ENCODE measurements around the gene FUT1.

The FUT1 gene

DNA sequence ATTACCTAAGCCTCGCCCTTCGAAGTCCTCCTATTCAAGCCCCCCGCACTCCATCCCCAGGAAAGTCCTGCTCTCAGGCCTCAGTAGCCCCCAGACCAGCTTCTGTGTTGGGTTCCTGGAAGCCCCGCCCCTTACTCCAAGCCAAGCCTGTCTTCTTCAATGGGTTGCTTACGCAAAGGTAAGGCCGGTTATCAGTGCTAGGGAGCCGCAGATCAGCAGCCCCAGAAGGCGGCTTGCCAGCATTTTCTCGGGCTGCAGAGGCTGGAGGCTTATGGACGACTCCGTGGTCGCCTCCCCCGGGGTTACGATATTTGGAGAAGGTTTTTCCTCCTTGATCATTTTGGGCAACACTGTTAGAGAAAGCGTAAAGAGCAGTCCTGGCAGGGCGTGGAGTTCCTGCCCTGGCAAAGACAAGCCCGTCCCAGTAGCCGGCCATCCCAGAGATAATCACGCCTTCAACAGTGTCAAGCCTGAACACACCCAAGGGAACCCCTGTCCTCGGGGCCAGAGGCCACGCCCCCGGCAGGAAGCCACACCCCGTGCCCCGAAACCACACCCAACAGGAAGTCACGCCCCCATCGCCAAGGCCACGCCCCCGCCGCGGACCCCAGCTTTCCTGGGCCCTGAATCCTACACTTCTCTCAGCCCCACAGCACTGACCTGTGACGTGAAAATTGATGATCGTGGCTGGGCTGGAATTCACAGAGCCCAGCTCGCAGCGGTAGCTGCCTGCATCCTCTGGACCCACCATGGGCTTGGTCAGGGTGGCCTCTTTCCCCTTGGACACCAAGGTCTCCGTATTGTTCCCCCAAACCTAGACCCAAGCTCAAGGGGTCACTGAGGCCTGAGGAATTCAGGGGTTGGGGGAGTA, 11.1 kb downstream of the FUT1 start:
- Histone ChIP-seq H3K36me3 (ENCODE audit: insufficient read depth, low read length) (no peaks in the 10 kb centered on the region), H3K9me3 (ENCODE audit: insufficient read depth, low read depth, low read length) (no peaks in the 10 kb centered on the region), H4K20me1 (ENCODE audit: insufficient read depth, low read length, poor library complexity, severe bottlenecking) (no peaks in the 10 kb centered on the region), H3K4me2 (ENCODE audit: low read depth, low read length, poor library complexity, severe bottlenecking) (no peak overlapping the region), H3K4me3 (ENCODE audit: low read length, poor library complexity, severe bottlenecking) (no peak overlapping the region), H2AFZ (ENCODE audit: low read length) (no peak overlapping the region), H3K9me2 (replicated peaks; ENCODE audit: low read depth, low read length) (no peaks in the 10 kb centered on the region), H3K9ac (ENCODE audit: low read depth, low read length, poor library complexity, severe bottlenecking) (no peak overlapping the region), H3F3A (ENCODE audit: low read depth) (no peaks in the 10 kb centered on the region), H3K79me2 (ENCODE audit: insufficient read depth, low read length) (no peaks in the 10 kb centered on the region), H3K4me1 (ENCODE audit: insufficient read depth, low read length, poor library complexity, severe bottlenecking) (peaks cover 21% of the 10 kb centered on the region), H3K27me3 (ENCODE audit: insufficient read depth, low read length, poor library complexity, severe bottlenecking) (no peaks in the 10 kb centered on the region)
- TF ChIP-seq EZH2phosphoT487 (IDR thresholded peaks at IDR 0.05; ENCODE audit: borderline replicate concordance) = no peak
- TF ChIP-seq, protein P1, sequence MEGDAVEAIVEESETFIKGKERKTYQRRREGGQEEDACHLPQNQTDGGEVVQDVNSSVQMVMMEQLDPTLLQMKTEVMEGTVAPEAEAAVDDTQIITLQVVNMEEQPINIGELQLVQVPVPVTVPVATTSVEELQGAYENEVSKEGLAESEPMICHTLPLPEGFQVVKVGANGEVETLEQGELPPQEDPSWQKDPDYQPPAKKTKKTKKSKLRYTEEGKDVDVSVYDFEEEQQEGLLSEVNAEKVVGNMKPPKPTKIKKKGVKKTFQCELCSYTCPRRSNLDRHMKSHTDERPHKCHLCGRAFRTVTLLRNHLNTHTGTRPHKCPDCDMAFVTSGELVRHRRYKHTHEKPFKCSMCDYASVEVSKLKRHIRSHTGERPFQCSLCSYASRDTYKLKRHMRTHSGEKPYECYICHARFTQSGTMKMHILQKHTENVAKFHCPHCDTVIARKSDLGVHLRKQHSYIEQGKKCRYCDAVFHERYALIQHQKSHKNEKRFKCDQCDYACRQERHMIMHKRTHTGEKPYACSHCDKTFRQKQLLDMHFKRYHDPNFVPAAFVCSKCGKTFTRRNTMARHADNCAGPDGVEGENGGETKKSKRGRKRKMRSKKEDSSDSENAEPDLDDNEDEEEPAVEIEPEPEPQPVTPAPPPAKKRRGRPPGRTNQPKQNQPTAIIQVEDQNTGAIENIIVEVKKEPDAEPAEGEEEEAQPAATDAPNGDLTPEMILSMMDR (conservative IDR thresholded peaks at IDR 0.05; ENCODE audit: low read length) = no peak

DNA sequence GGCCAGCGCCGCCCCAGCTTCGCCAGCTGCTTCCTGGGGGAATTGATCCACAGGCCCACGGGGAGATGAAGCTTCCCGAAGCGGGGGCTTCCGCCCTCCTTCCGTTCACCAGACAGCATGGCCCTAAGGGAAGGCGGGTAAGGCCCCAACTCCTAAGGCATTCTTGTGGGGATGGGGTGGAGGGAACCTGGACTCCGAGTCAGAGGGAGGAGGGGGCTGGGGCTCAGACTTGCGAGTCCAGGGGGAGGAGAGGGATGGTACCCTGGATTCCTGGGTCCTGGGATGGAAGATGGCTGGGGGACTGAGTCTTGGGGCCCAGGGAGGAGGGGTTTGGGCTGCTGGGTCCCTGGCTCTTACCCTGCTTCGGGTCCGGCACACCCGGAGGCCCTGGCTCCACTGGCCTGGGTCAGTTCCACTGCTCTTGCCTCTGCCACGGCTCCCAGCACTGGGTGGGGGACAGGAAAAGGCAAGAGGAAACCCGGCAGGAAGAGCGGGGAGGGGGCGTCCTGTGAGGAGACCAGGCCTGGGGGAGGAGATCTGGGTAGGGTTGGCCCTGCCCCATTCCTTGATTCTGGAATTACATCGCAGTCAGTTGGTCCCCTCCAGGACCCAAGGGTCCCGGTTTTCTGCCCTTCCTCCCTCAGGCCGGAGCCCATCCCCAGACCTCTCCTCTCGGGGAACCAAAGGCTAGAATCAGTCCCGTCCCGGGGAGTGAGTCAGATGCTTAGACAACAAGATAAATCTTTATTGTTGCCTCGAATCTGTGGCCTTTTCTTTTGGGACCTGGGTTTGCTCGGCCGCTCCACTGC, 12.1 kb downstream of the FUT1 start, which contains the start of gene RASIP1:
Gene RASIP1, minus strand, starts transcription at position 447 of the 809 bp plus-strand sequence. Its CDS starts 328 bp downstream, at position 119.
- Histone ChIP-seq H3K4me3 (ENCODE audit: low read length, poor library complexity, severe bottlenecking) (no peak within 1 kb of the TSS), H3K36me3 (ENCODE audit: insufficient read depth, low read length) (no peaks in the 10 kb centered on the region), H3K79me2 (ENCODE audit: insufficient read depth, low read length) (no peaks in the 10 kb centered on the region), H3K4me2 (ENCODE audit: low read depth, low read length, poor library complexity, severe bottlenecking) (no peak within 1 kb of the TSS), H3K9ac (ENCODE audit: low read depth, low read length, poor library complexity, severe bottlenecking) (no peak within 1 kb of the TSS), H4K20me1 (ENCODE audit: insufficient read depth, low read length, poor library complexity, severe bottlenecking) (no peaks in the 10 kb centered on the region), H3F3A (ENCODE audit: low read depth) (no peaks in the 10 kb centered on the region), H2AFZ (ENCODE audit: low read length) (no peak within 1 kb of the TSS), H3K9me3 (ENCODE audit: insufficient read depth, low read depth, low read length) (no peaks in the 10 kb centered on the region), H3K27me3 (ENCODE audit: insufficient read depth, low read length, poor library complexity, severe bottlenecking) (no peaks in the 10 kb centered on the region), H3K4me1 (ENCODE audit: insufficient read depth, low read length, poor library complexity, severe bottlenecking) (peaks cover 21% of the 10 kb centered on the region), H3K9me2 (replicated peaks; ENCODE audit: low read depth, low read length) (no peaks in the 10 kb centered on the region)
- TF ChIP-seq, protein P1 (conservative IDR thresholded peaks at IDR 0.05; ENCODE audit: low read length) = no peak
- no peak for TF ChIP-seq EZH2phosphoT487 (IDR thresholded peaks at IDR 0.05; ENCODE audit: borderline replicate concordance)

DNA sequence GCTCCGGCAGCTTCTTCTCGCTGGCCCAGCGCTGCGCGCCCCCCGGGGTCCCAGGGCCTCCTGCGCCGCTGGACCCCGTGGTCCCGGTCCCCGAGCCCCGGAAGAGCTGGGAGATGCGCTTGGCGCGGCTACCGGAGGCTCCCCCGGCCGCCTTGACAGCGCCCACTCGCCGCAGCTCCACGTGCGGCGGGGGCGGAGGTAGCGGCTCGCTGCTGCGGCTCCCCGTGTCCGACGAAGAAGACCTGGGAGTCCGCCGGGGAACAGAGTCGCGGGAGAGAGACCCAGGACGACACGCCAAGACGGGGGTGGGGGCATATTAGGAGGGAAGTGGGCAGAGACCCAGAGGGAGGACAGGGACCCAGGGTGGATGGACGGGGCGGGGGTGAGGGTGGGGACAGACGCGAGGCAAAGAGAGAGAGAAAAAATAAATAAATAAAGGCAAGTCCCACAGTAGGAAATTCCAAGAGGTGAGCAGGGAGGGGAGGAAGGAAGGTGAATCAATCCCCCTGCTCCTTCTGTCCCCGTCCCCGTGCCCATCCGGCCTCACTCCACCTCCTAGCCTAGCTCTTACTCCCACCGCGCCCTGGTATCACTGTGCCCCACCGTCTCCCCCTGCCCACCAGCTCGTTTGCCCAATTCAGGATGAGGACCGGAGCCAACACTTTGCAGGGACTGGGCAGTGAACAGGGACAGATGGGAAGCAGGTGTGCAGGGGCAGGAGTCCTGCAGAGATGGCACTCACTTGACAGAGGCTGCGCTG, 12.9 kb downstream of the FUT1 start:
- no peak overlapping the region for H3K9ac ChIP-seq (ENCODE audit: low read depth, low read length, poor library complexity, severe bottlenecking)
- no peaks in the 10 kb centered on the region for H4K20me1 ChIP-seq (ENCODE audit: insufficient read depth, low read length, poor library complexity, severe bottlenecking)
- H3K79me2 ChIP-seq (ENCODE audit: insufficient read depth, low read length) = no peaks in the 10 kb centered on the region
- H2AFZ ChIP-seq (ENCODE audit: low read length) = no peak overlapping the region
- no peak overlapping the region for H3K4me3 ChIP-seq (ENCODE audit: low read length, poor library complexity, severe bottlenecking)
- peaks cover 19% of the 10 kb centered on the region for H3K4me1 ChIP-seq (ENCODE audit: insufficient read depth, low read length, poor library complexity, severe bottlenecking)
- no peaks in the 10 kb centered on the region for H3K27me3 ChIP-seq (ENCODE audit: insufficient read depth, low read length, poor library complexity, severe bottlenecking)
- TF ChIP-seq, protein P1 (conservative IDR thresholded peaks at IDR 0.05; ENCODE audit: low read length) = no peak
- TF ChIP-seq EZH2phosphoT487 (IDR thresholded peaks at IDR 0.05; ENCODE audit: borderline replicate concordance) = no peak
- H3K9me3 ChIP-seq (ENCODE audit: insufficient read depth, low read depth, low read length) = no peaks in the 10 kb centered on the region
- H3K4me2 ChIP-seq (ENCODE audit: low read depth, low read length, poor library complexity, severe bottlenecking) = no peak overlapping the region
- H3F3A ChIP-seq (ENCODE audit: low read depth) = no peaks in the 10 kb centered on the region
- no peaks in the 10 kb centered on the region for H3K36me3 ChIP-seq (ENCODE audit: insufficient read depth, low read length)
- no peaks in the 10 kb centered on the region for H3K9me2 ChIP-seq (replicated peaks; ENCODE audit: low read depth, low read length)

All from Loucy (cell line).